ENCODE data around the gene GPR15LG. TPM values are rescaled to one million over a fixed set of nuclear protein-coding genes. Genes with fewer than 3 reads are reported as not detected.
"Not testable (repeated sequence)": the region's sequence is repeated elsewhere in the genome, so short reads cannot be mapped to it uniquely, and the experiment has no call there.

GPR15LG gene
- total RNA-seq, 4 donors from 2014 or later, result 2.0 to 19.3 (median 8.6) TPM

DNA sequence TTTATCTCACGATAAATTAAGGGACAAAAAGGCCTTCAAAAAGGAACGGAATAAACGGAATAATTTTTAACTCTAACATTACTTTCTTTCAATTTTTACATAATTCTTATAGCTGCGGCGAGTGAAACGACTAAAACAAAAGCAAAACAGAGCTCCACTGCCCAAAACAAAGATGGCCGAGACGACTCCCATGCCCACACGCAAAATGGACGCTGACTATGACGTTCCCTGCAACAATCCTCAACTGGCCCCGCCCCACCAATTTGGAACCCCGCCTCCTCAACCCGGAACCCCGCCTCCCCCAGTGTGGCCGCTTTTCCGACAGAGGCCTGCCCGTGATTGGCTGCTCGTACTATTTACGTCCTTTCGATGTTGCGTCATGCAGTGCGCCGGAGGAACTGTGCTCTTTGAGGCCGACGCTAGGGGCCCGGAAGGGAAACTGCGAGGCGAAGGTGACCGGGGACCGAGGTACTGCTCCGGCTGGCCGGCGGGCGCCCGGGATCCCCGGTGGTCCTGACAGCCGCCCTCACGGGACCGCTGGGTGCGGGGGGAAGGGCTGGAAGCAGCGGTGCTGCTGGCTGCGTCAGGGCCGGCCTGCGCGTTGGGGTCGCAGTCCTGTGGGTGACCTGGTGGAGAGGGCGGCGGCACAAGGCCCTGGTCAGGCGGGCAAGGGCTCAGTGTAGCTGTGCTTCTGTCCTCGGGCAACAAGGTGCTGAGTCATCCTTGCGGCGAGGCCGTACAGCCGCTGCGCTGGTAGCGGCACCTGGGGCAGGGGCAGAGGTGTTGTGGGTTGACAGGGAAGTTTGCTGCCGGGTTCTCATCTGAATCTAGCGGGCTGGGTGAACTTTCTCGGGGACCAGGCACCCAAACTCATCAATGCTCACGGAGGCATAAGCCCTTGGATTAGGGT is 34.2 kb upstream of the GPR15LG start, which contains the start of gene GHITM:
GHITM (plus strand) TSS at position 384 of the 910 bp plus-strand sequence. CDS start 1,992 bp downstream, outside the sequence.
- H3K36me3 ChIP-seq, result peaks cover 22% of the 10 kb centered on the region

DNA sequence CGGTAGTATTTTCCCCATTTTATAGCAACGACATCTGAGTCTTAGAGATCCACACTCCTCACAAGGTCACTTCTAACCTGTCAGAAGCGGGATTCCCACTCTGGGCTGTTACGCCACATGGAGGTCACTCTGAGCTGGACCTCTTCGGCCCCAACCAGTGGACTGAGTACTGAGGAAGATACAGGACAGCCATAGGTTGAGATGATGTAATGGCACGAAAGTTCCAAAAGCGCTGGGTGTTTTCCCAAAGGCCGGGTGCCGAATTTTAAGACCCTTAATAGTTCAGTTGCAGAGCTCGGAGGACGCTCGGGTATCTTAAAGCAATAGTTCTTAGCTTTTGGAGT is 33.6 kb upstream of the GPR15LG start:
- Histone ChIP-seq H3K4me1 (peaks cover 27% of the 10 kb centered on the region), H3K4me3 (peak overlapping the region; percentile 72), H3K36me3 (peaks cover 28% of the 10 kb centered on the region), H3K27me3 (no peaks in the 10 kb centered on the region), H3K9me3 (no peaks in the 10 kb centered on the region), H3K27ac (peak overlapping the region; percentile 90)
- 5% methylated on average over 10 of the region's 12 CpGs for WGBS
- no peak for TF ChIP-seq POLR2A (IDR thresholded peaks at IDR 0.05)
- no peak for TF ChIP-seq POLR2AphosphoS5 (IDR thresholded peaks at IDR 0.05)
- TF ChIP-seq, protein P1, sequence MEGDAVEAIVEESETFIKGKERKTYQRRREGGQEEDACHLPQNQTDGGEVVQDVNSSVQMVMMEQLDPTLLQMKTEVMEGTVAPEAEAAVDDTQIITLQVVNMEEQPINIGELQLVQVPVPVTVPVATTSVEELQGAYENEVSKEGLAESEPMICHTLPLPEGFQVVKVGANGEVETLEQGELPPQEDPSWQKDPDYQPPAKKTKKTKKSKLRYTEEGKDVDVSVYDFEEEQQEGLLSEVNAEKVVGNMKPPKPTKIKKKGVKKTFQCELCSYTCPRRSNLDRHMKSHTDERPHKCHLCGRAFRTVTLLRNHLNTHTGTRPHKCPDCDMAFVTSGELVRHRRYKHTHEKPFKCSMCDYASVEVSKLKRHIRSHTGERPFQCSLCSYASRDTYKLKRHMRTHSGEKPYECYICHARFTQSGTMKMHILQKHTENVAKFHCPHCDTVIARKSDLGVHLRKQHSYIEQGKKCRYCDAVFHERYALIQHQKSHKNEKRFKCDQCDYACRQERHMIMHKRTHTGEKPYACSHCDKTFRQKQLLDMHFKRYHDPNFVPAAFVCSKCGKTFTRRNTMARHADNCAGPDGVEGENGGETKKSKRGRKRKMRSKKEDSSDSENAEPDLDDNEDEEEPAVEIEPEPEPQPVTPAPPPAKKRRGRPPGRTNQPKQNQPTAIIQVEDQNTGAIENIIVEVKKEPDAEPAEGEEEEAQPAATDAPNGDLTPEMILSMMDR (IDR thresholded peaks at IDR 0.05), result no peak
- no peak for TF ChIP-seq EP300 (IDR thresholded peaks at IDR 0.05)
- DNase-seq (ENCODE audit: low spot score in 2 of 2), result no peak

More for the DNA sequence above, 34.2 kb upstream of the GPR15LG start, which contains the start of gene GHITM:
- TF ChIP-seq POLR2A (IDR thresholded peaks at IDR 0.05) (peak; percentile 73 to 94), EP300 (IDR thresholded peaks at IDR 0.05) (no peak), POLR2AphosphoS5 (IDR thresholded peaks at IDR 0.05) (peak; percentile 55 to 97 (median 93))
- TF ChIP-seq, protein P1 (IDR thresholded peaks at IDR 0.05), result peak; percentile 48 to 55
- WGBS, result 1% methylated on average over 20 of the region's 61 CpGs
- Histone ChIP-seq H3K27ac (peak within 1 kb of the TSS; percentile 90), H3K9me3 (no peaks in the 10 kb centered on the region), H3K27me3 (no peaks in the 10 kb centered on the region), H3K4me1 (peaks cover 27% of the 10 kb centered on the region), H3K4me3 (peak within 1 kb of the TSS; percentile 72)
- peak; percentile 100 for DNase-seq (ENCODE audit: low spot score in 2 of 2)

DNA sequence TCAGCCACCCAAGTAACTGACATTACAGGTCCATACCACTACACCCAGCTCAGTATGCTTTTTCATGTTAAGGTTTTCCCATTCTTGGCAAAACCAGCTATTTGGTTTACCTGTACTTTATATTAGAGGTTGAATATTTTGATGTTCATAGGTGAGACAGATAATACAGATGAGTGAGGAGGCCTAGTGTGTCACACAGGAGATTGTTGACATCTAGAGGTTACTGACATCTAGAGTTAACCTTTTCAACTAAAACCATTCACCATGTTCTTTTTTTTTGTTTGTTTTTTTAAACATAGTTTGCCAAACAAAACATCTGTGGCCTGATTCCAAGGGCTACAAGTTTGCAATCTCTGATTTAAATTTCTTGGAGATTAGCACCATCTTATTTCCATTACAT is 26.3 kb upstream of the GPR15LG start:
- no peak for TF ChIP-seq EP300 (IDR thresholded peaks at IDR 0.05)
- TF ChIP-seq, protein P1 (IDR thresholded peaks at IDR 0.05), result no peak
- no peak for TF ChIP-seq POLR2A (IDR thresholded peaks at IDR 0.05)
- H3K36me3 ChIP-seq, result peaks cover 92% of the 10 kb centered on the region

DNA sequence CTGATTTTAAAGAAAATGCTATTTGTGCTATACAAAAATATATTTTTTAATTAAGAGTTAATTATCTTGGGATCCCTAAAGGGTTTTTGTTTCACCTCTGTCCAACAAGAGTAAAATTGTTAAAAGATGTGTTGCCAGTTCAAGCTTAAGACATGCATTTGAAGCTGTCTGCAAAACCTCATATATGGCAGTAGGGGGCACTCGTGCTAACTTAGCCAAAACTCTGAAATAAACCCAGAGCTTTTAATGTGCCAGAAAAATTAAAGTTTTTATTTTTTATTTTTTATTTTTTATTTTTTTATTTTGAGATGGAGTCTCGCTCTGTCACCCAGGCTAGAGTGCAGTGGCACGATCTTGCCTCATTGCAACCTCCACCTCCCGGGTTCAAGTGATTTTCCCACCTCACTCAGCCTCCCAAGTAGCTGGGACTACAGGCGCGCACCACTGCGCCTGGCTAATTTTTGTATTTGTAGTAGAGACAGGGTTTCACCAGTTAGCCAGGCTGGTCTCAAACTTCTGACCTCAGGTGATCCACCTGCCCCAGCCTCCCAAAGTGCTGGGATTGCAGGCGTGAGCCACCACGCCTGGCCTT is 25.5 kb upstream of the GPR15LG start:
- not testable (repeated sequence) for H3K27ac ChIP-seq; DNase-seq (ENCODE audit: low spot score in 2 of 2); H3K4me3 ChIP-seq; H3K27me3 ChIP-seq; H3K9me3 ChIP-seq; H3K4me1 ChIP-seq
- TF ChIP-seq, protein P1 (IDR thresholded peaks at IDR 0.05), result peak in 1 of 2 donors; percentile 65
- peaks cover 92% of the 10 kb centered on the region for H3K36me3 ChIP-seq
- WGBS, result 84% methylated on average over 9 of the region's 9 CpGs

More for the DNA sequence above, 26.3 kb upstream of the GPR15LG start:
- Histone ChIP-seq H3K27me3 (no peaks in the 10 kb centered on the region), H3K9me3 (no peaks in the 10 kb centered on the region), H3K4me1 (no peaks in the 10 kb centered on the region), H3K27ac (no peak overlapping the region), H3K4me3 (no peak overlapping the region)
- DNase-seq (ENCODE audit: low spot score in 2 of 2), result no peak

DNA sequence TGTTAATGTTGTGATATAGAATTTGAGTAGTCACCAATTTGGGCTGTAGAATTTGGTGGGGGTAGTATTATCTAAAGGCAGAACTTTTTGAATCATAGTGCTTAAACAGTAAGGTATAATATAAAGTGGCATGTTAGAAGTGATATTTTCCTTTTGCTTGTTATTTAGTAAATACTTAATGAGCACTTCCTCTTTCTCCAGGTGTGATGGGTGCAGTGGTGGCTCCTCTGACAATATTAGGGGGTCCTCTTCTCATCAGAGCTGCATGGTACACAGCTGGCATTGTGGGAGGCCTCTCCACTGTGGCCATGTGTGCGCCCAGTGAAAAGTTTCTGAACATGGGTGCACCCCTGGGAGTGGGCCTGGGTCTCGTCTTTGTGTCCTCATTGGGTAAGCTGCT is 23.7 kb upstream of the GPR15LG start:
- no peak for DNase-seq (ENCODE audit: low spot score in 2 of 2)
- H3K27me3 ChIP-seq, result no peaks in the 10 kb centered on the region
- H3K27ac ChIP-seq, result no peak overlapping the region
- H3K9me3 ChIP-seq, result no peaks in the 10 kb centered on the region
- H3K4me3 ChIP-seq, result no peak overlapping the region
- WGBS, result 93% methylated on average over 2 of the region's 2 CpGs
- H3K36me3 ChIP-seq, result peaks cover 91% of the 10 kb centered on the region
- no peak for TF ChIP-seq POLR2A (IDR thresholded peaks at IDR 0.05)
- no peak for TF ChIP-seq POLR2AphosphoS5 (IDR thresholded peaks at IDR 0.05)
- TF ChIP-seq EP300 (IDR thresholded peaks at IDR 0.05), result no peak
- TF ChIP-seq, protein P1 (IDR thresholded peaks at IDR 0.05), result no peak
- no peaks in the 10 kb centered on the region for H3K4me1 ChIP-seq

All from suprapubic skin (tissue), 4 donors.